ENCODE data around the gene ZNF143.

ZNF143 gene

GRCh38 chr11:9550191-9550628 lies 89.4 kb downstream of the ZNF143 start:
- DNase-seq, result no peak

DNA sequence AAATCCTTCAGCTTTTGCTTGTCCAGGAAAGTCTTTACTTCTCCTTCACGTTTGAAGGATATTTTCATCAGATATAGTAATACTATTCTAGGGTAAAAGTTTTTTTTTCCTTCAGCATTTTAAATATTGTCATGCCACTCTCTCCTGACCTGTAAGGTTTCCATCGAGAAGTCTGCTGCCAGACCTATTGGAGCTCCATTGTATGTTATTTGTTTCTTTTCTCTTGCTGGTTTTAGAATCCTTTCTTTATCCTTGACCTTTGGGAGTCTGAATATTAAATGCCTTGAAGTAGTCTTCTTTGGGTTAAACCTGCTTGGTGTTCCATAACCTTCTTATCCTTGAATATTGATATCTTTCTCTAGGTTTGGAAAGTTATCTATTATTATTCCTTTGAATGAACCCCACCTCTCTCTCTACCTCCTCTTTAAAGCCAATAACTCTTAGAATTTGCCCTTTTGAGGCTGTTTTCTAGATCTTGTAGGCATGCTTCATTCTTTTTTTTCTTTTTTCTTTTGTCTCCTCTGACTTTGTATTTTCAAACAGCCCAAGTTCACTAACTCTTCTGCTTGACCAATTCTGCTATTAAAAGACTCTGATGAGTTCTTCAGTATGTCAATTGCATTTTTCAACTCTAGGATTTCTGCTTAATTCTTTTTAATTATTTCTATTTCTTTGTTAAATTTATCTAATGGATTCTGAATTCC lies 100.6 kb downstream of the ZNF143 start:
- DNase-seq, result no peak

GRCh38 chr11:9562716-9563115 lies 101.9 kb downstream of the ZNF143 start:
- no peak for DNase-seq

- no peak for DNase-seq
Measured at GRCh38 chr11:9563196-9563730, 102.5 kb downstream of the ZNF143 start.

DNA sequence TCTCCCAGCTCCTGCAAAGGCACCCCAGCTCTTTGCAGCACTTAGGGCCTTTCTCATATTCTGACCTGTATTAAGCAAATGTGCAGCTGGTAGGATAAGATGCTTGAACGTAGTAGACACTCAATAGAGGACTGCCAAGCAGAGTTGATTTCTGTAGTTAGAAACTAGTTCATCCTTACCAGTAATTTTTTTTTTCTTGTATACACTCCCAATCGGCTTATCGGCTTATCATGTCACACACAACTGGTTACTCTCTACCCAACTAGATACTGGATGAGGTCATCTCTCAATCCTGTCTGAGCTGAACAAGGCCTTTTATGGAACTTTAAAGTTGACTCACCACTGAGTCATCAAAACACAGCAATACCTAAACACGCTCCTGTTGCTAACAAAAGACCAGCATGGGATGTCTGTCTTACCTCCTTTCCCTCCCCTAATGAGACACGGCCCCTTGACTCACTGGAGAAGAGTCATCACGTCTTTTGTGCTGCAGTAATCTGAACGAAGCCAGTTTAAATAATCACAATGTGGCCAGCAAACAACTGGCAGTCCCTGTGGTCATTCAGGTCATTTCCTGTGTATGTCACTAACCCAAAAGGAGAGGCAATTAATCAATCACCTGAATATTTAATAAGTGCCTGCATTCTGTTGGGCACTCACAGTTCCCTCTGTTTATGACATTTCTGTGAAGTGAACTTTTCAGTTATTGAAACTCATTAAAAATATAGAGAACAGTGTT lies 105.2 kb downstream of the ZNF143 start:
- no peak for DNase-seq

GRCh38 chr11:9566561-9567063 lies 105.8 kb downstream of the ZNF143 start:
- DNase-seq, result no peak

DNA sequence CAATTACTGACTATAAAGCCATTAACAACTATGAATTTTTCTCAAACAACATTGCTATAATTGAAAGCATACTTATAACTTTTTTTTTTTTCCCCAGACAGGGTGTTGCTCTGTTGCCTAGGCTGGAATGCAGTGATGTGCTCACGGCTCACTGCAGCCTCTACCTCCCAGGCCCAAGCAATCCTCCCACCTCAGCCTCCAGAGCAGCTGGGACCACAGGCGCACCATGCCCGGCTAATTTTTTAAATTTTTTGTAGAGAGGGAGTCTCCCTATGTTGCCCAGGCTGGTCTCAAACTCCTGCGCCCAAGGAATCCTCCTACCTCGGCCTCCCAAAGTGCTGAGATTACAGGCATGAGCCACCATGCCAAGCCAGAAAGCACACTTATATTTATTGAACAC lies 106.6 kb downstream of the ZNF143 start:
- DNase-seq, result no peak

GRCh38 chr11:9568161-9568853 lies 107.5 kb downstream of the ZNF143 start:
- no peak for DNase-seq

DNA sequence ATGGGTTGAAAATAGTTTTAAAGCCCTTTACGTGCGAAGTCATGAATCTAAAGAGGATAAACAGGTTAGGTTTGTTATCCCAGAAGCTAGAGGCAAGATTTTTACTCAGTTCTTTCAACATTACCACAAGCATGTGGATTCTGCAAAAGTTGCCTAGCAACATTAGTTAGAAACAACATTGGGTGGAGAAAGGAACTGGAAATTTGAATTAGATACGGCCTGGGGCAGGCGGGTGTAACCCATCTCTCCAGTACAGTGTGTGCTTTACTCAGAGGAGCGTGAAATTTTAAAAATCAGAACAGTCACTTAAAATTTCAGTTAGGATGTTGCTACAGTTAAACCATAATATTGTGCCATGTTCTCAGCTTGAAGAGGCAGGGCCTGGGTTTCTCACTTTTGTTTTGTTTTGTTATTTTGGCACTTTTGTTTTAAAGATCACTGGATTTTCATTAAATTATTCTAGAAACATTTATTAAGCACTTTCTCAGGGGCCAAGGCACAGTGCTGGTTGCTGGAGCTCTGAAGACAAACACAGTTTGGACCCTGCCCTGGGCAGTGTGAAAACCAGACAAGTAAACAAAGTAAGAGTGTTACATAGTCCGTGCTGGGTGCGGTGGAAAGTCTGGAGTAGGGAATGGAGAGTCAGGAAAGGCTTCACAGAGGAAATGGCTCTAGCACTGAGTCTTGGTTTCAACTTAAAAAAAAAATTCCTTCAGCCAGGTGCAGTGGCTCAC lies 108.2 kb downstream of the ZNF143 start:
- DNase-seq, result no peak

- no peak for DNase-seq
Measured at GRCh38 chr11:9569588-9570164, 108.9 kb downstream of the ZNF143 start.

GRCh38 chr11:9570313-9571025 lies 109.7 kb downstream of the ZNF143 start:
- no peak for DNase-seq

GRCh38 chr11:9571071-9571762 lies 110.4 kb downstream of the ZNF143 start:
- DNase-seq, result no peak

GRCh38 chr11:9571763-9572115 lies 110.9 kb downstream of the ZNF143 start:
- DNase-seq, result no peak

DNA sequence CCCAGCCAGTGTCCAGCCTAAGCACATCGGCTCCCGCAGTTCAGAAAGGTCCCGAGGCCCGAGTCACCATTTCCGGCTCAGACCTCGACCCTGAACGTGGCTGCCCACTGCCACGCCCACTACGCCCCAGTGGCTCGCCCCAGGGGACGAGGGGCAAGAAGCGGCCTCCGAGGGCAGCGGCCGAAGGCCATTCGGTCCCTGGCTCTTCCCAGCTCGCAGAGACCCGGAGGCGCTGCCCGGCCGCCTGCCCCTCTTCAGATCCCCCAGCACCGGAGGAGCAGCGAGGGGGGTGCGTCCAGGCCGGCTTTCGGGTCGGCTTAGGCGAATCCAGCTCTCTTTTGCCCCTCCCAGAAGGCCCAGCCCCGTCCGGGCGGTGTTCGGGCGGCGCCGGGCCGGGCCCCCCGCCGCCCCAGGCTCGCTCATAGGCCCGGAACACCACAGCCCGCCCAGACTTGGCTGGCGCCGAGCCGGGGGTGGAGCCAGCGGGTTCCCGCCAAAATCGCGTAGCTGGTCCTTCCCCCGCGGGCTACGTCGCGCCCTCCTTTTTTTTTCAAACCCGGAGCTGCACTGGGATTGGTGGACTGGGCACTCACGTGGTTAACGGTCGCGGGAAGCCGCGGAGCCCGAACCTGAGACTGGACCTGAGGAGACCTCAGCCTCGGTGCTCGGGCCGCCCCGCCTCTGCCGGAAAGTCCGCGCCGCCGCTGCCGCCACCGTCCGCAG lies 112.4 kb downstream of the ZNF143 start, which contains the start of gene WEE1:
Gene WEE1, plus strand, starts transcription at position 619 of the 723 bp plus-strand sequence. CDS start 264 bp downstream, outside the sequence.
- DNase-seq, result peak; percentile 96 to 99

GRCh38 chr11:9573775-9574621 lies 113.2 kb downstream of the ZNF143 start:
- peak in 1 of 2 experiments; percentile 51 for DNase-seq

DNA sequence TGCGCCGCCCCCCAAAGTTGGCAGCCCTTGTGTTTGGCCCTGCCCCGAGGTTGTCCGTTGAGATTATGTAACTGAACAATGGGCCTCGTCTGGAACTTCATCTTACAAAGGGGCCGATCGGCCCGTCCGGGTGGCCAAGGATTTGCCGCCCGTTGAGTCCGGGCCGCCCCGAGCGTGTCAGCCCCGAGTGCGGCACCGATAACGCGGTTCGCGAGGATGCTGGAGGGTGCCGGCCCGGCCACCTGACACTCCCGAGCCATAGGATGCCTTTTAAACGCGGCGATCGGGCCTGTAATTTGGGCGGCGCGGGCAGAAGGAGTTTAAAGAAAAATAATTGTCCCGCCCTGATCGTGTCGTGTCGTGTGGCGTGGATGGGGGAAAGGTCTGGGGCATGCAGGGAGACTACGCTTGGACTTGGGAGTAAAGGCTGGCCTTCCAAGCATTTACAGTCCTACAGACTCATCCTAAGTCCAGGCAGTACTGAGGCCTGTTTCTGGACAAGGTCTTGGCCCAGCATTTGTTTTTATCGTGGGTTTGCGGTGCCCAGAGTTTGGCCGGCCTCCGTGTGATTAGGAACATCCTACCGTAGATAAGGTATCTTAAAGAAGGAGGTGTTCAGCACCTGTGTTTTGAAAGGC lies 113.9 kb downstream of the ZNF143 start:
- no peak for DNase-seq

DNA sequence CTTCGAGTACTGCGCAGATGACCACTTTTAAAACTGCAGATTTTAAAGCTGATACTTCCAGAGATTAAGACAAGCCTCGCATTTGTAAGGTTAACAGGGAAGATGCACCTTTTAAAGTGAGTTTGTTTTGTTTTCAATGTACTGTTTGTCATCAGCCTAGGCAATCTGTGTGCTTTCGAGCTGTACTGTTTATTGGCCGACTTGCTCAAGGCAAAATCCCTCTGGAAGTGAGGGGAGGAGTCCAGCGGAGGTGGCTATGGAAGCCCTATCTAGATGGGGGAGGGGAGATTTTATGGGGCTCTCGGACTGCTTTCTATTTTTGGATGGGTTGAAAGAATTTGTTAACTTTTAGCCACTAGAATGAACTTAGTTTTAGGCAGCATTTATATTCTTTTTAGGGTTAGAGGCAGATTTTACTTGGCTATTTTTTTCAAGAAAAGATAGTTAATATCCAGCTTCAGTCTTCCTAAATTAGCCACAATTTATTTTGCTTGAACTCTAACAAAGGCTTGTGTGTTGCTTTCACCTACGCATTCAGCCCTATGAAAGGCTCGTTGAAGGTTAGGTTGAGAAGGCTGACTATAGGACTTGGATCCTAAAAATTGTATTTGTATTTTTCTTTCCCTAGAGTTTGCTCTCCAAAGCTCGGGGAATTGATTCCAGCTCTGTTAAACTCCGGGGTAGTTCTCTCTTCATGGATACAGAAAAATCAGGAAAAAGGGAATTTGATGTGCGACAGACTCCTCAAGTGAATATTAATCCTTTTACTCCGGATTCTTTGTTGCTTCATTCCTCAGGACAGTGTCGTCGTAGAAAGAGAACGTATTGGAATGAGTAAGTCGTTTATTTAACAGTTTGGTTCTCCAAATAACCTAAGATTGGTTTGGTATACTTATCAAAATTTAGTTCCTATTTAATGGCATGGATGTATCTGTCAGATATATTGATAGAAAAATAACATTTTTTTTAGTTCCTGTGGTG lies 114.7 kb downstream of the ZNF143 start:
- peak; percentile 48 to 71 for DNase-seq
